ENCODE data around the gene SCAMP5.

GRCh38 chr15:75052972-75053747 lies 57.8 kb downstream of the SCAMP5 start:
- TF ChIP-seq CTCF (IDR thresholded peaks at IDR 0.05) (no peak), ZFX (IDR thresholded peaks at IDR 0.05; ENCODE audit: borderline replicate concordance) (no peak)
